Peyer's patch (tissue), 4 donors: ENCODE data around the gene SERHL2.

Experiments used
- POLR2A ChIP-seq, 2 donors: fragments of 450-650 bp; IDR thresholded peaks; one replicate each; pipeline ENCODE4 v1.5.1; 2017; ENCODE audit warnings: antibody characterized with exemption in 2 of 2, mild to moderate bottlenecking in 2 of 2, moderate library complexity in 2 of 2
- TF ChIP-seq, protein P1 (sequence below), 6 experiments: fragments of 450-650 bp in 4 of 6; fragments of 200-600 bp in 2 of 6; sonication (generic) in 1 of 6; IDR thresholded peaks; one replicate each; pipeline ENCODE4 v1.5.1; 2017 to 2019; ENCODE audit warnings: antibody characterized with exemption in 6 of 6, mild to moderate bottlenecking in 3 of 6, moderate library complexity in 1 of 6

DNA sequence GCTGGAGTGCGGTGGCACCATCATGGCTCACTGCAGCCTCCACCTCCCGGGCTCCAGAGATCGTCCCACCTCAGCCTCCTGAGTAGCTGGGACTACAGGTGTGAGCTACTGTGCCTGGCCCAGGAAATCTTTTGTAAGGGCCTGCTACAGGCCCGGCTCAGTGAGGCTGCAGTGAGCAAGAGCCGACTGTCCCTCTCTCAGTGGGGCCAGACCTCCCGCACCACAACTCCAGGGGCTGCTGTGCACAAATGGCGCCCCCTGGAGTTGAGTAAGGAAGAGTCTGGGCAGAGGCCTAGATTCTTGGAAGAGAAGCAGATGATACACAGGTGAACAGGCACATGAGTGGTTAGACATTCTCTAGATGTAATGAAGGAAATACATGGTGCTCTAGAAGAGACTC is 7.0 kb downstream of the SERHL2 start:
- TF ChIP-seq, protein P1, sequence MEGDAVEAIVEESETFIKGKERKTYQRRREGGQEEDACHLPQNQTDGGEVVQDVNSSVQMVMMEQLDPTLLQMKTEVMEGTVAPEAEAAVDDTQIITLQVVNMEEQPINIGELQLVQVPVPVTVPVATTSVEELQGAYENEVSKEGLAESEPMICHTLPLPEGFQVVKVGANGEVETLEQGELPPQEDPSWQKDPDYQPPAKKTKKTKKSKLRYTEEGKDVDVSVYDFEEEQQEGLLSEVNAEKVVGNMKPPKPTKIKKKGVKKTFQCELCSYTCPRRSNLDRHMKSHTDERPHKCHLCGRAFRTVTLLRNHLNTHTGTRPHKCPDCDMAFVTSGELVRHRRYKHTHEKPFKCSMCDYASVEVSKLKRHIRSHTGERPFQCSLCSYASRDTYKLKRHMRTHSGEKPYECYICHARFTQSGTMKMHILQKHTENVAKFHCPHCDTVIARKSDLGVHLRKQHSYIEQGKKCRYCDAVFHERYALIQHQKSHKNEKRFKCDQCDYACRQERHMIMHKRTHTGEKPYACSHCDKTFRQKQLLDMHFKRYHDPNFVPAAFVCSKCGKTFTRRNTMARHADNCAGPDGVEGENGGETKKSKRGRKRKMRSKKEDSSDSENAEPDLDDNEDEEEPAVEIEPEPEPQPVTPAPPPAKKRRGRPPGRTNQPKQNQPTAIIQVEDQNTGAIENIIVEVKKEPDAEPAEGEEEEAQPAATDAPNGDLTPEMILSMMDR (IDR thresholded peaks at IDR 0.05) = peak in 4 of 6 experiments; percentile 22 to 33 (median 28)
- TF ChIP-seq POLR2A (IDR thresholded peaks at IDR 0.05) = no peak
